ENCODE data around the gene UGT1A10.
"Not testable (repeated sequence)": the region's sequence is repeated elsewhere in the genome, so short reads cannot be mapped to it uniquely, and the experiment has no call there.

UGT1A10 gene

GRCh38 chr2:233638836-233639235 lies 2.6 kb downstream of the UGT1A10 start:
- TF ChIP-seq CTCF (IDR thresholded peaks at IDR 0.05; ENCODE audit: low read depth, low read length): no peak
- in situ Hi-C loops (cut with HindIII; ENCODE audit: low sequenced_read_pairs): no loop called here
- no peak overlapping the region for H3K4me3 ChIP-seq (ENCODE audit: low read depth, low read length)
- no peak for DNase-seq (ENCODE audit: low read depth, low spot score)

GRCh38 chr2:233639860-233640259 lies 3.6 kb downstream of the UGT1A10 start:
- in situ Hi-C loops (cut with HindIII; ENCODE audit: low sequenced_read_pairs): no loop called here
- no peak for TF ChIP-seq CTCF (IDR thresholded peaks at IDR 0.05; ENCODE audit: low read depth, low read length)
- no peak for DNase-seq (ENCODE audit: low read depth, low spot score)
- H3K4me3 ChIP-seq (ENCODE audit: low read depth, low read length): no peak overlapping the region

GRCh38 chr2:233643128-233643527 lies 6.9 kb downstream of the UGT1A10 start:
- no peak overlapping the region for H3K4me3 ChIP-seq (ENCODE audit: low read depth, low read length)
- DNase-seq (ENCODE audit: low read depth, low spot score): no peak
- in situ Hi-C loops (cut with HindIII; ENCODE audit: low sequenced_read_pairs): no loop called here
- peak; percentile 29 for TF ChIP-seq CTCF (IDR thresholded peaks at IDR 0.05; ENCODE audit: low read depth, low read length)

GRCh38 chr2:233646033-233646432 lies 9.8 kb downstream of the UGT1A10 start:
- H3K4me3 ChIP-seq (ENCODE audit: low read depth, low read length); DNase-seq (ENCODE audit: low read depth, low spot score); in situ Hi-C loops (cut with HindIII; ENCODE audit: low sequenced_read_pairs): not testable (repeated sequence)

GRCh38 chr2:233650981-233651380 lies 14.7 kb downstream of the UGT1A10 start:
- TF ChIP-seq CTCF (IDR thresholded peaks at IDR 0.05; ENCODE audit: low read depth, low read length): no peak
- in situ Hi-C loops (cut with HindIII; ENCODE audit: low sequenced_read_pairs): no loop called here
- no peak for DNase-seq (ENCODE audit: low read depth, low spot score)
- no peak overlapping the region for H3K4me3 ChIP-seq (ENCODE audit: low read depth, low read length)

- DNase-seq (ENCODE audit: low read depth, low spot score): no peak
- in situ Hi-C loops (cut with HindIII; ENCODE audit: low sequenced_read_pairs): no loop called here
- TF ChIP-seq CTCF (IDR thresholded peaks at IDR 0.05; ENCODE audit: low read depth, low read length): no peak
- H3K4me3 ChIP-seq (ENCODE audit: low read depth, low read length): no peak overlapping the region
These were observed 15.2 kb downstream of the UGT1A10 start for GRCh38 chr2:233651430-233651829.

GRCh38 chr2:233654501-233654900 lies 18.3 kb downstream of the UGT1A10 start:
- DNase-seq (ENCODE audit: low read depth, low spot score): no peak
- in situ Hi-C loops (cut with HindIII; ENCODE audit: low sequenced_read_pairs): no loop called here
- no peak for TF ChIP-seq CTCF (IDR thresholded peaks at IDR 0.05; ENCODE audit: low read depth, low read length)
- no peak overlapping the region for H3K4me3 ChIP-seq (ENCODE audit: low read depth, low read length)
